Neural cell (in vitro differentiated cells): Measurements from ENCODE around the gene ZNF99.

Source experiments
- POLR2AphosphoS5 ChIP-seq: IDR thresholded peaks from 2 replicates; pipeline ENCODE4 v1.6.1; 2012
- TF ChIP-seq, protein P1 (sequence below): fragments of 450-650 bp; IDR thresholded peaks from 2 replicates; pipeline ENCODE4 v1.5.1; 2014; ENCODE audit warnings: antibody characterized with exemption, mild to moderate bottlenecking, moderate library complexity; ENCODE audit not compliant: poor library complexity, severe bottlenecking

GRCh38 chr19:22807061-22807835 is 23.3 kb upstream of the ZNF99 start:
- TF ChIP-seq, protein P1, sequence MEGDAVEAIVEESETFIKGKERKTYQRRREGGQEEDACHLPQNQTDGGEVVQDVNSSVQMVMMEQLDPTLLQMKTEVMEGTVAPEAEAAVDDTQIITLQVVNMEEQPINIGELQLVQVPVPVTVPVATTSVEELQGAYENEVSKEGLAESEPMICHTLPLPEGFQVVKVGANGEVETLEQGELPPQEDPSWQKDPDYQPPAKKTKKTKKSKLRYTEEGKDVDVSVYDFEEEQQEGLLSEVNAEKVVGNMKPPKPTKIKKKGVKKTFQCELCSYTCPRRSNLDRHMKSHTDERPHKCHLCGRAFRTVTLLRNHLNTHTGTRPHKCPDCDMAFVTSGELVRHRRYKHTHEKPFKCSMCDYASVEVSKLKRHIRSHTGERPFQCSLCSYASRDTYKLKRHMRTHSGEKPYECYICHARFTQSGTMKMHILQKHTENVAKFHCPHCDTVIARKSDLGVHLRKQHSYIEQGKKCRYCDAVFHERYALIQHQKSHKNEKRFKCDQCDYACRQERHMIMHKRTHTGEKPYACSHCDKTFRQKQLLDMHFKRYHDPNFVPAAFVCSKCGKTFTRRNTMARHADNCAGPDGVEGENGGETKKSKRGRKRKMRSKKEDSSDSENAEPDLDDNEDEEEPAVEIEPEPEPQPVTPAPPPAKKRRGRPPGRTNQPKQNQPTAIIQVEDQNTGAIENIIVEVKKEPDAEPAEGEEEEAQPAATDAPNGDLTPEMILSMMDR, result no peak
- no peak for TF ChIP-seq POLR2AphosphoS5
